Activated naive CD8-positive, alpha-beta T cell (primary cell): ENCODE results near the gene PRPF6.

Experiments used
- H3K27ac Mint-ChIP-seq: one replicate; pipeline ENCODE4 v1.8.0; 2021; ENCODE audit warnings: mixed read lengths
- H3K27me3 Mint-ChIP-seq: one replicate; pipeline ENCODE4 v1.8.0; 2021; ENCODE audit warnings: mixed read lengths
- H3K36me3 Mint-ChIP-seq: one replicate; pipeline ENCODE4 v1.8.0; 2021; ENCODE audit warnings: mixed read lengths
- H3K4me1 Mint-ChIP-seq: one replicate; pipeline ENCODE4 v1.8.0; 2021; ENCODE audit warnings: low read depth, mixed read lengths
- H3K4me3 Mint-ChIP-seq: one replicate; pipeline ENCODE4 v1.8.0; 2021; ENCODE audit warnings: mild to moderate bottlenecking, mixed read lengths
- H3K9me3 Mint-ChIP-seq: one replicate; pipeline ENCODE4 v1.8.0; 2021; ENCODE audit warnings: low read depth, mixed read lengths

The PRPF6 gene

DNA sequence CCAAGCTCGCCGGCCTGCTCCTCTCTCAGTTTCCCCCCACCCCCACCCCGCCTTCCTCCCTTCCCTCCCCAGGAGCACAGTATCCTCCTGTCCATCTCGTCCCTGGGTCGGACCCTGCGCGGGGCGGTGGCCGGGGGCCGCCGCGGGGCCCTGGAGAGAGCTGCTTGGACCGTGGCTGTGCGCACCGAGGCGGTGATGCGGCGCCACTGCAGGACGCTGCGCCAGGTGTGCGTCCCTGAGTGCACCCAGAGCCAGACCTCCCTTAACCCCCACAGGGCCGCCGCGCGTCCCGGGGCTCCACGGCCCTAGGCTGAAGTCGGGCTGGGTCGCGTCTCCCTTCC, 57.3 kb downstream of the PRPF6 start:
- Mint-ChIP-seq H3K4me3 (no peak overlapping the region), H3K36me3 (peaks cover 2% of the 10 kb centered on the region)

DNA sequence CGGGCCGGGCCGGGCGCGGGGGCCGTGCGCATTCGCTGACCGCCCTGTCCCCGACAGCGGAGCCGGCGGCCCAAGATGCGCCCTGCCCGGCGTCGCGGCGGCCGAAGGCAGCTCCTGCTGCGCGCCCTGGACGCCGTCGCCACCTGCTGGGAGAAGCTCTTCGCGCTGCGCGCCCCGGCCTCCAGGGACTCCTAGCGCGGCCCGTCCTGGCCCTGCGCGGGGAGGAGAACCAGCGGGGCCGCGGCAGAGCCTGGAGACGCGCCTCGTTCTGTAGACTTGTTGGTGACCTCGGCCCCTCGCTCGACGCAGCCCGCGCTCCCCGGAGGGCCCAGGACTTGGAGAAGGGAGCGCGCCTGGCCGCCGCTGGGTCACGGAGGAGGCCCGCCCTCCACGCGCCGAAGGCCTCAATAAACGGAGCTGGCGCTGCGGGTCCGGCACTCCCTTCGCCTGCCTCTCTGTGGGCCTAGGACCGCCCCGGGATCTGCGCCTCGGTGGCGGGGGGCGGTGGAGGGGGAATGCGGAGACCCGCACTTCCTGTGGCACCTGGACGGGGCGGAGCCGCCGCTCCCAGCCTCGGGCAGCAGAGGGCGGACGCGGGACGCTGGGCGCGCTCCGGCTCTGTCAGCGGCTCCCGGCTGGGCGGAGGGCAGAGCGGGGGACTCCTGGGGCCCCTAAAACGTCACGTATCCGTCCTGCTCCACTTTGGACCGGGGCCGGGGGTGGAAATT, 57.8 kb downstream of the PRPF6 start:
- Mint-ChIP-seq H3K36me3 (peaks cover 2% of the 10 kb centered on the region), H3K27me3 (no peaks in the 10 kb centered on the region), H3K27ac (no peak overlapping the region), H3K9me3 (no peaks in the 10 kb centered on the region), H3K4me1 (peaks cover 40% of the 10 kb centered on the region), H3K4me3 (peak overlapping the region; percentile 32)

More for the DNA sequence above, 57.3 kb downstream of the PRPF6 start:
- peaks cover 38% of the 10 kb centered on the region for H3K4me1 Mint-ChIP-seq
- H3K9me3 Mint-ChIP-seq = no peaks in the 10 kb centered on the region
- H3K27me3 Mint-ChIP-seq = no peaks in the 10 kb centered on the region
- no peak overlapping the region for H3K27ac Mint-ChIP-seq

DNA sequence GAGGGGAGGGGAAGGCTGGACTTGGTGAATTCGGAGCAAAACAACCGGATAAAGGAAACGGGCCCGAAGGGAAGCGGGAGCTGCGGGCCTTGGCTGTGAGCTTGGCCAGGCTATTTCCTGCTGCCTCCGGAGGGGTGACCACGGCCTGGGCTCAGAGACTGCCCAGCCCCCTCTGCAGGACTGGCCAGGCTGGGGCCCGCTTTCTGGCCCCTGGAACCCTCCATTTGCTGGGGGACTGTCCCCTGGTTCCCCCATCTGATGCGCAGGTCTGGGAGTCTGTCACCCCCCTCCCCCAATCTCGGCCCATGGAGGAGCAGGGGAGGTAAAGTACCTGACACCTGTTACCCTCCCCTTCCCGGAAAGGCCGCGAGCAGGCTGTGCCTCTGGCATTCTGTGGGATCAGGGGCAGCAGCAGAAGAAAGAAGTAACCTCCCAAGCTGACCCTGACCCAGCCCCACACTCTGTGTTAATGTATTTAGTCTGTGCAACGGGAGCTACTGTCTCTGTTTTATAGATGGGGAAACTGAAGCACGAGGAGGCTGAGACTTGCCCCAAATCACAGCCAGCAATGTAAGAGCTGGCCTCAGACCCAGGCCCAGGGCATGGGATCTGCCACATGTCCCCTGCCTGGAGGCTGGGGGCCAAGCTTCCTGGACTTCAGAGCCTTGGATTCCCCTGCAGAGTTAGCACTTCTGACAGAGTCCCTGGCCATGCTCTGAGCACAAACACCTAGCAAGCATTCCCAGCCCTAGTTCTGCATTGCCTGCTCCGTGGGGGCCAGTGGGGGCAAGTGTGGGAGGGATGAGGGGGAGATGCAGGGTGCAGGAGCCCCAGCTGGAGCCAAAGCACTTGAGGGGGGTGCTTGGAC, 58.6 kb downstream of the PRPF6 start:
- Mint-ChIP-seq H3K4me3 (peak overlapping the region; percentile 65), H3K9me3 (no peaks in the 10 kb centered on the region), H3K4me1 (peaks cover 40% of the 10 kb centered on the region), H3K36me3 (peaks cover 2% of the 10 kb centered on the region), H3K27ac (no peak overlapping the region), H3K27me3 (no peaks in the 10 kb centered on the region)

DNA sequence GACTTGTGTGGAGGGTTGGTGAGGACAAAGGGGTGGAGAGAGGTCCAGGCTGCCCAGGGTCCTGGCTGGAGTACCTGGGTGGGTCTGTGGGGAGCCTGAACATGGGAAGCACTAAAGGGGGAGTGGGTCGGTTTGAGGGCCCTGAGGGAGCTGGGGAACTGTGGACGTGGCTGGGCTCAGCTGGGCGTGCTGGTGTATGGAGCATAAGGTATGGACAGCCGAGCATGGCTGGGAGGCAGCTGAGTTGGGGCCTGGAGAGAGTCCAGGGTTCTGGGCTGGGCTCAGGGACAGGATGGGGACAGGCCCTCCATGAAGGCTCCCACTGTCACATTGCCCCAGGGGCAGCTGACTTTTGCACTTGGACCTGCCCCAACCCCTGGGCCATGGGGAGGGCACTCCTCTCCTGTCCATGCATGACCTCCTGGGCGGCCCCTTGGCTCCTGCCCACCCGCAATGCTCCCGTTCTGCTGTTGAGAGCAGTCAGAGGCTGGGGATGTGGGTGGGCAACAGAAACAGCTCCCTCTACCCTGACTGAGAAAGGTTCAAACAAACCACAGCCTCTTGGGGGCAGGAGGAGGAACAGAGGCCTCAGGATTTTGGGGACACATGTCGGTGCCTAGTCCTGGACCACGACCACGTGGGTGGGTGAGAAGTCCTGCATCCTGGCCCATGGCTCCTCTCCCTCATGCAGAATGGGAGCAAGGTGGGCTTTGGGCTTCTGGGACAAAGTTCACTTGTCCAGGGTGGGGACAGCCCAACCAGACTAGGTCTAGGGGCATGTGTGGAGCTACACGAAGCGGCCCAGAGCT, 59.5 kb downstream of the PRPF6 start:
- Mint-ChIP-seq H3K4me3 (peak overlapping the region; percentile 64), H3K9me3 (no peaks in the 10 kb centered on the region), H3K36me3 (peaks cover under 1% of the 10 kb centered on the region), H3K27me3 (no peaks in the 10 kb centered on the region), H3K4me1 (peaks cover 34% of the 10 kb centered on the region), H3K27ac (peak overlapping the region; percentile 79)

DNA sequence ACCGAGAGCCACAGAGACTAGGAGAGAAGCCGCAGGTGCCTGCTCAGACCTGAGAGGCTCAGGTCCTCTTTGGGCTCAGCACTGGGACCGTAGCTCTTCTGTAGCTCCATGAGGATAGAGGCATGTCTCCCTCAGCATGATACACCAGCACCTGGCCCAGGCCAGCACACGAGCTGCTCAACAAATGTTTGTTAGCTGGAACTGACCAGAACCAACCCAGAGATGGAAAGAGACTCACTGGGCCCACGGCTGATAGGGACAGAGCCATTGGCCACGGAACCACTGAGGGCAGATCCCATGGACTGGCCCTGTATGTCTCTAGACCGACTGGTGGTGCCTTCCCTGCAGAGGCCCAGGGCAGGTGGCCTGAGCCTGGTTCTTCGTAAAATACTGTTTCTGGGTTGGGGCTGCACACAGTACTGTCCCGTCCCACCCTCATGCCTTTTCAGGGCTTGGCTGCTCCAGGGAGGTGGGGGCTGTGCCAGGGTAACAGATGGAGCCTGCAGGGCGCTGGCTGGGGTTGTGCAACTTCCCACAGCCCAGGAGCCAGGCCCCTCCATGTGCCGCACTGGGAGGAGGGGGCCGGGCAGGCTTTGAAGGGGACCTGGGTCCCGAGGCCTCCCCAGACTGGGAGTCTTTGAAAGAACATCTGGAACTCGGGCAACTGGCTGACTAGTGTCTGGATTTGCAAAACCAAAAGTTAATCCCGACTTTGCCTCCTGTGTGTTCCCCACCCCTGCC, 60.3 kb downstream of the PRPF6 start:
- Mint-ChIP-seq H3K27me3 (peaks cover 3% of the 10 kb centered on the region), H3K27ac (peak overlapping the region; percentile 79), H3K4me3 (peak overlapping the region; percentile 76), H3K36me3 (no peaks in the 10 kb centered on the region), H3K9me3 (no peaks in the 10 kb centered on the region), H3K4me1 (peaks cover 39% of the 10 kb centered on the region)

DNA sequence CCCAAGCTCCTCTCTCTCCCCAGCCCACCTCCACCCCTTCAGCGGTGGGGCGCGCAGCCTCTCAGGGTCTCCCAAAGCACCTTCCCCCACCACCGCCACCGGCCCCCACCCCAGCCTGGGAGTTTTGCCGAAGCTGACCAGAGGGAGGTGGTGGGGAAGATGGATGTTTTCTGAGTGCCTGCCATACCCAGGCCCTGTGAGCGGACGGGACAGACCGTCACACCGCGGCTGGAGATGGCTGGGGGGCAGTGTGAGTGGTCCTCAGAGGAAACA, 60.8 kb downstream of the PRPF6 start:
- H3K27ac Mint-ChIP-seq = no peak overlapping the region
- no peaks in the 10 kb centered on the region for H3K9me3 Mint-ChIP-seq
- peaks cover 6% of the 10 kb centered on the region for H3K27me3 Mint-ChIP-seq
- no peaks in the 10 kb centered on the region for H3K36me3 Mint-ChIP-seq
- peaks cover 39% of the 10 kb centered on the region for H3K4me1 Mint-ChIP-seq
- peak overlapping the region; percentile 76 for H3K4me3 Mint-ChIP-seq

DNA sequence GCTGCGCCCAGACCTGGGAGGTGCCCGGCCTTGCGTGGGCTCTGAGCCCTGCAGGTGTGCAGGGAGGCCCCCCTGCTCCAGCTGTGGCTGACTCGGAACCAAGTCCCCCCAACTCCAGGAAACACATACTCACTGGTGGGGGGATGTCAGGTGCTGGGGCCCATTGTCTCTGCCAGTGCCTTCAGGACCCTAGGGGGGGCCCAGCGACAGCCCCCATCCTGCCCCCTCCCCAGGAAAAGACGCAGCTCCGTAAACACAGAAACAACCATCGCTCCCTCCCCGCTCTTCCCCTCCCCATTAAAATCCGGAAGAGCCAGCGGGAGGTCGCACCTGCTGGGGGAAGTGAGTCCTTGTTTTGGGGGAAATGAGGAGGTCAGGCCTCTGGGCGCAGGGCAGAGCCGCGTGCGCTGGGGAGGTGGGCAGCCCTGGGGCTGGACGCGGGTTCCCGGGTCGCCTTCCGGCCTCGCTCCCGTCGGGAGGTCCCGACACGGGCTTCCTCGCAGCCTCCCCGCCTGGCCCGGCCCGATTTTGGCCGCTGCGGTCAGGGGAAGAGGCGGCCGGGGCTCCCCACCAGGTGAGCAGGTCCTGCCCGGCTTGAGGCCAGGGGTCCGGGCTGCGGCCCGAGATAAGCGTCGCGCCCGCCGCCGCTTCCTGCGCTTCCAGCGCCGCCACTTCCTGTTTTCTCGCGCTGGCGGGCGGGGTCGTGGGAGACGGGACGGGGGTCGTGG, 61.3 kb downstream of the PRPF6 start:
- H3K36me3 Mint-ChIP-seq = no peaks in the 10 kb centered on the region
- peak overlapping the region; percentile 76 for H3K4me3 Mint-ChIP-seq
- peaks cover 38% of the 10 kb centered on the region for H3K4me1 Mint-ChIP-seq
- H3K27me3 Mint-ChIP-seq = peaks cover 6% of the 10 kb centered on the region
- H3K27ac Mint-ChIP-seq = peak overlapping the region; percentile 90
- no peaks in the 10 kb centered on the region for H3K9me3 Mint-ChIP-seq

DNA sequence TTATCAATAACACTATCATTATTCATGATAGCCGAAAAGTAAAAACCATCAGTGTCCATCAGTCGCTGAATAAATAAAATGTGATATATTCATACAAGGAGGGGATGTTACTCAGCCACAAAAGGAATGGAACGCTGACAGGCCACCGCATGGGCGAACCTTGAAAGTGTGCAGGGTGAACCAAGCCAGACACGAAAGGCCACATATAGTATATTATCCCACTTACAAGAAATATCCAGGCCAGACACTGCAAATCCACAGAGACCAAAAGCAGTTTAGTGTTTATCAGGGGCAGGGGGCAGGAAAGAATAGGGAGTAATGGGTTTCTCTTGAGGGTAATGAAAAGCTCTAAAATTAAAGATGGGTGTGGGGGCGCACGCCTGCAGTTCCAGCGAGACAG, 62.8 kb downstream of the PRPF6 start:
- H3K27ac Mint-ChIP-seq = no peak overlapping the region
- no peaks in the 10 kb centered on the region for H3K9me3 Mint-ChIP-seq
- peaks cover 35% of the 10 kb centered on the region for H3K4me1 Mint-ChIP-seq
- peak overlapping the region; percentile 75 for H3K4me3 Mint-ChIP-seq
- no peaks in the 10 kb centered on the region for H3K36me3 Mint-ChIP-seq
- H3K27me3 Mint-ChIP-seq = peaks cover 6% of the 10 kb centered on the region

DNA sequence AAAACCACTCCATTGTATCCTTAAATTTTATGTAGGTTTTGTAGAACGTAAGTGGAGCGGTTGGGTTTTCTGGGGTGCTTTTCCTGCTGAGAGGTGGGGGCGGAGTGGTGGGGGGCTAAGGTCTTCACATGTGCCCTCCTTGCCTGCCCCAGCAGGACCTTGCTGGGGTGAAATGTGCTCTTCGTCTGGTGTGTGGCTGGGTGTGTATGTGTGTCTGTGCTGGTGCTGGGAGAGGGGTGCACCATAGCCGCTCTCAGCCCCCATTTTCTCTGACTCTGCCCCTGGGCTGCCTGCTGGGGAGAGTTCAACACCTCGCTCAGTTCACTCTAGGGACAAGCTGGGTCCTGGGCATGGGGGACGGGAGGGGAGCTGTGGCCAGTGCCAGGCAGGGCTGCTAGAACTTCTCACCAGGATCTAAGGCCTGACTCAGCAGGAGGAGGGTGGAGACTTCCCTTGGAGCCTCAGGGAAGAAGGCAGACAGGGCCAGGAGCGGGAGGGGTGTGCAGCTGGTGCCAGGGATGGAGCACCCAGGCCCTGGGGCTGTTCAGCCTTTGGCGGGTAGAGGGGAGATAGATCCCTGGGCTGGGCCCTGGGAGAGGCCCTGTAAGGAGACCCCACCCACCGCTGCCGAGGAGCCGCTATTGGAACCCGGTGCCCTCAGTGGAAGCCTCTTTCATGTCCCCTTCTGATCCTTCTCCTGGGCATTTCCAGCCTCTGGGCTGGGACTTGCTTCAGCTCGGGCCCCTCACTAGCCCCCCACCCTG, 63.7 kb downstream of the PRPF6 start:
- Mint-ChIP-seq H3K4me3 (peak overlapping the region; percentile 17), H3K4me1 (peaks cover 34% of the 10 kb centered on the region), H3K27me3 (peaks cover 6% of the 10 kb centered on the region), H3K36me3 (no peaks in the 10 kb centered on the region), H3K9me3 (no peaks in the 10 kb centered on the region), H3K27ac (peak overlapping the region; percentile 50)

DNA sequence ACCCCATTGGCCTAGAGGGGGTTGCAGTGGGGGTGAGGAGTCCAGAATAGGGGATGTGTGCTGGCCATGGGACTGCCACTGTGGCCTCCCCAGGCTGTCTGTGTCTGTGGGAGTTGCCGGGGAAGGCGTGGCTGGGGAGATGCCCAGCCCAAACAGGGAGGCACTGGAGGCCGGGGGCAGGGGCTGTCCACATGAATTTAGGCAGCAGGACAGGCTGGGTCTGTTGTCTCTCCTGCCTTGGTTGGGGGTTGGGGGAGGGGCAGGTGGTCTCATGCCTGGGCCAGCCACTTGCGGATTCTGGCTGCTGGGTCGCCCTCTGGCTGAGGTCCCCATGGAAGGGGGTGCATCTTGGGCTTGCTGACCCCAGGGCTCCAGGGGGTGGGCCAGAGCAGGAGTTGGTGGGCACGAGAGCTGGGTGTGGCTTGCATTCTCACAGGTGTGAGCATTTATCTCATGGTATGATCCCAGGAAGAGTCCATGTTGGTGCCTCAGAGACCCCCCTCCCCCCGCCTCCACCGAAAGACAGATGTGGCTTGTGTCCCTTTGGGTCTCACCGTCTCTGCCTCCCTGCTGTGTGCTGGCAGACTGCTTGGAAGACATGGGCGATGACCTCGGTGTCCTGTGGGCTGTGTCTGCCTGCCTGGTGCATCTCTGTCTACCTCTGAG, 64.5 kb downstream of the PRPF6 start:
- Mint-ChIP-seq H3K27me3 (peaks cover 6% of the 10 kb centered on the region), H3K9me3 (no peaks in the 10 kb centered on the region), H3K4me1 (peaks cover 28% of the 10 kb centered on the region), H3K27ac (no peak overlapping the region), H3K36me3 (no peaks in the 10 kb centered on the region), H3K4me3 (no peak overlapping the region)

DNA sequence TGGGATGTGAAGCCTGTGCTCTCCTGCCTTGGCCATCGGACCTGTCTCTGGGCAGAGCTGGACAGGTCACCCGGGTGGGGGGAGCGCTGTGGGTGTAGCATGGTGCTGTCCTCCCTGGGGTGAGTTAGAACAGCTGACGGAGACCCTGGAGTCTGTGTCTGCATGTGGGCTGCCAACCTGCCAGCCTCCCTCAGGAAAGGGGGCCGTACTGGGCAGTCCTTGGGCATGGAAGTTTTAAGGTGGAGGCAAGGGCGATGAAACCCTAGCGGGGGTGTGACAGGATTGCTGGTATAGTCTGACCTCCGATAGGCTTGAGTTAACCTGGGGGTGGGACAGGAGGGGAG, 66.1 kb downstream of the PRPF6 start:
- Mint-ChIP-seq H3K27ac (no peak overlapping the region), H3K27me3 (peaks cover 8% of the 10 kb centered on the region), H3K4me1 (peaks cover 20% of the 10 kb centered on the region), H3K36me3 (no peaks in the 10 kb centered on the region), H3K4me3 (no peak overlapping the region), H3K9me3 (no peaks in the 10 kb centered on the region)

DNA sequence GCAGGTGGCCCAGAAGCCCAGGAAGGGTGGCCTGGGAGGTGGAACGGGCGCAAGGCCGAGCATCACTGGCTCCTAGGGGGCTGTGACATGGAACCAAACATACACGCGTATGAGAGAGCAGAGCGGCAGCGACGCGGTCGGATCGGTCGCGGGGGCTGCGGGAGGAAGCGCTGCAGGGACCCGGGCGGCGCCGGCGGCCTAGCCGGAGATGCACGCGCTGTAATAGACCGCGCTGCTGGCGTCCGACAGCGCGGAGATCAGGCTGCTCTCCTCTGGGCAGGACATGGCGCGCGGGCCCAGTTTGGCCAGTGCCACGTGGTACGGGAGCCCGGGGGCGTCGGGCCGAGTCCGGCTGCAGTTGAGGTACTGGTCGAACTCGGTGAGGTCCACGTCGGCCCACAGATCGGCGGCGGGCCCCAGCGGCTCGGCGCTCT, 67.1 kb downstream of the PRPF6 start:
- H3K36me3 Mint-ChIP-seq = no peaks in the 10 kb centered on the region
- peaks cover 8% of the 10 kb centered on the region for H3K27me3 Mint-ChIP-seq
- H3K4me1 Mint-ChIP-seq = peaks cover 20% of the 10 kb centered on the region
- no peak overlapping the region for H3K27ac Mint-ChIP-seq
- H3K9me3 Mint-ChIP-seq = no peaks in the 10 kb centered on the region
- no peak overlapping the region for H3K4me3 Mint-ChIP-seq

DNA sequence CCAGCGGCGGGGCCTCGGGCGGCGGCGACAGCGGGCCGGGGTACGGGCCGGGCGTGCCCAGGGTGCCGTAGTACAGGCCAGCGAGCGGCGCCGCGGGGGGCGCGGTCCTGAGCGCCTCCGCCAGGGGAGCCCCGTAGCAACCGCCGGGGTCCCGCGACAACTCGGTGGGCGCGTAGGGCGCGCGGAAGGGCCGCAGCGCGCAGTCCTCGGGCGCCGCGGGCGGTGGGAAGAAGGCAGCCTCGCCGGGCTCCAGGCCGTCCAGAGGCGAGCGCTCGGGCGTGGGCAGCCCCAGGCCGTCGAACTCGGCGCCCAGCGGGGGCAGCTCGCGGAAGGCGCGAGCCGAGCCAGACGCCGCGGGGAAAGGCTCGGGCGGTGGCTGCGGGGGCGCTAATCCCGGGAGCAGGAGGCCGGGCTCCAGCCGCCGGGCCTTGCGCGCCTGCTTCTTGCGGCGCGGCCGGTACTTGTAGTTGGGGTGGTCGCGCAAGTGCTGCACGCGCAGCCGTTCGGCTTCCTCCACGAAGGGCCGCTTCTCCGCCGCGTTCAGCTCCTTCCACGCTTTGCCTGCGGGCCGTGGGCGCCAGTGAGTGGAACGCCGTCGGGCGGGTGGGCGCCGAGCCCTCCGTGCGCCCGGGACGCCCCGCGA, 67.6 kb downstream of the PRPF6 start:
- Mint-ChIP-seq H3K4me1 (peaks cover 19% of the 10 kb centered on the region), H3K27ac (no peak overlapping the region), H3K36me3 (no peaks in the 10 kb centered on the region), H3K27me3 (peaks cover 9% of the 10 kb centered on the region), H3K9me3 (no peaks in the 10 kb centered on the region), H3K4me3 (no peak overlapping the region)
